Esophagus squamous epithelium (tissue), 4 donors: ENCODE data around the gene HS6ST1.

Experiments
- CTCF ChIP-seq, 6 experiments: fragments of 450-650 bp in 4 of 6; fragments of 200-600 bp in 2 of 6; sonication (generic) in 2 of 6; IDR thresholded peaks; one replicate each; pipeline ENCODE4 v1.5.1; 2016 to 2019; ENCODE audit warnings: antibody characterized with exemption in 6 of 6, mild to moderate bottlenecking in 4 of 6, moderate library complexity in 4 of 6
- POLR2A ChIP-seq, 4 donors: fragments of 450-650 bp; IDR thresholded peaks; one replicate each; pipeline ENCODE4 v1.6.1; 2017; ENCODE audit warnings: antibody characterized with exemption in 4 of 4, mild to moderate bottlenecking in 4 of 4, moderate library complexity in 3 of 4

- no peak for TF ChIP-seq POLR2A (IDR thresholded peaks at IDR 0.05)
- no peak for TF ChIP-seq CTCF (IDR thresholded peaks at IDR 0.05)
These were observed 81.6 kb downstream of the HS6ST1 start for GRCh38 chr2:128237081-128237534.
